HG03135 (cell line): ENCODE measurements around the gene STAP2.

ENCODE experiments used
- ATAC-seq: cut with Tn5 transposase; IDR thresholded peaks from one replicate; pipeline ENCODE4 v1.9.1; 2021; ENCODE audit warnings: mild to moderate bottlenecking, moderate library complexity; ENCODE audit not compliant: unreplicated experiment

STAP2 gene

GRCh38 chr19:4371247-4372164, 32.9 kb upstream of the STAP2 start:
- ATAC-seq, result no peak

- ATAC-seq, result peak; percentile 3
Measured at GRCh38 chr19:4370418-4371041, 31.9 kb upstream of the STAP2 start.

GRCh38 chr19:4369888-4370260, 31.2 kb upstream of the STAP2 start:
- peak; percentile 43 for ATAC-seq

- ATAC-seq, result peak; percentile 43
Measured at GRCh38 chr19:4369109-4369887, 30.7 kb upstream of the STAP2 start.

GRCh38 chr19:4368128-4368820, 29.6 kb upstream of the STAP2 start:
- ATAC-seq, result no peak

GRCh38 chr19:4367781-4368127, 29.1 kb upstream of the STAP2 start:
- ATAC-seq, result no peak

GRCh38 chr19:4367336-4367723, 28.7 kb upstream of the STAP2 start:
- no peak for ATAC-seq

- no peak for ATAC-seq
Measured at GRCh38 chr19:4366666-4367335, 28.2 kb upstream of the STAP2 start.

GRCh38 chr19:4365791-4366665, 27.4 kb upstream of the STAP2 start:
- ATAC-seq, result no peak

GRCh38 chr19:4365341-4365740, 26.7 kb upstream of the STAP2 start:
- no peak for ATAC-seq

GRCh38 chr19:4363571-4364304, 25.1 kb upstream of the STAP2 start:
- no peak for ATAC-seq

GRCh38 chr19:4362831-4363545, 24.4 kb upstream of the STAP2 start:
- ATAC-seq, result no peak

- no peak for ATAC-seq
Measured at GRCh38 chr19:4362101-4362828, 23.6 kb upstream of the STAP2 start.

GRCh38 chr19:4361152-4362046, 22.8 kb upstream of the STAP2 start:
- ATAC-seq, result no peak

- ATAC-seq, result no peak
Measured at GRCh38 chr19:4360641-4361151, 22.1 kb upstream of the STAP2 start.

GRCh38 chr19:4360081-4360569, 21.5 kb upstream of the STAP2 start:
- ATAC-seq, result no peak
